ENCODE results near the gene EYS. TPM values are rescaled to one million over a fixed set of nuclear protein-coding genes. Genes with fewer than 3 reads are reported as not detected.

Gene EYS
- total RNA-seq, 2 donors from 2014 or later, result not detected

GRCh38 chr6:64712606-64713005, 994.4 kb downstream of the EYS start:
- Histone ChIP-seq H3K36me3 (no peaks in the 10 kb centered on the region), H3K4me1 (no peaks in the 10 kb centered on the region), H3K9me3 (no peaks in the 10 kb centered on the region), H3K27ac (no peak overlapping the region), H3K4me3 (no peak overlapping the region), H3K27me3 (no peaks in the 10 kb centered on the region)
- TF ChIP-seq, protein P1, sequence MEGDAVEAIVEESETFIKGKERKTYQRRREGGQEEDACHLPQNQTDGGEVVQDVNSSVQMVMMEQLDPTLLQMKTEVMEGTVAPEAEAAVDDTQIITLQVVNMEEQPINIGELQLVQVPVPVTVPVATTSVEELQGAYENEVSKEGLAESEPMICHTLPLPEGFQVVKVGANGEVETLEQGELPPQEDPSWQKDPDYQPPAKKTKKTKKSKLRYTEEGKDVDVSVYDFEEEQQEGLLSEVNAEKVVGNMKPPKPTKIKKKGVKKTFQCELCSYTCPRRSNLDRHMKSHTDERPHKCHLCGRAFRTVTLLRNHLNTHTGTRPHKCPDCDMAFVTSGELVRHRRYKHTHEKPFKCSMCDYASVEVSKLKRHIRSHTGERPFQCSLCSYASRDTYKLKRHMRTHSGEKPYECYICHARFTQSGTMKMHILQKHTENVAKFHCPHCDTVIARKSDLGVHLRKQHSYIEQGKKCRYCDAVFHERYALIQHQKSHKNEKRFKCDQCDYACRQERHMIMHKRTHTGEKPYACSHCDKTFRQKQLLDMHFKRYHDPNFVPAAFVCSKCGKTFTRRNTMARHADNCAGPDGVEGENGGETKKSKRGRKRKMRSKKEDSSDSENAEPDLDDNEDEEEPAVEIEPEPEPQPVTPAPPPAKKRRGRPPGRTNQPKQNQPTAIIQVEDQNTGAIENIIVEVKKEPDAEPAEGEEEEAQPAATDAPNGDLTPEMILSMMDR (IDR thresholded peaks at IDR 0.05), result no peak
- no peak for DNase-seq (ENCODE audit: low spot score)

- no peaks in the 10 kb centered on the region for H3K27me3 ChIP-seq
- no peak for DNase-seq (ENCODE audit: low spot score)
- TF ChIP-seq, protein P1 (IDR thresholded peaks at IDR 0.05), result no peak
- H3K27ac ChIP-seq, result no peak overlapping the region
- no peaks in the 10 kb centered on the region for H3K36me3 ChIP-seq
- no peaks in the 10 kb centered on the region for H3K4me1 ChIP-seq
- no peaks in the 10 kb centered on the region for H3K9me3 ChIP-seq
- no peak overlapping the region for H3K4me3 ChIP-seq
Observed at GRCh38 chr6:64703922-64704321, 1003.1 kb downstream of the EYS start.

GRCh38 chr6:64696053-64696452, 1011.0 kb downstream of the EYS start:
- TF ChIP-seq, protein P1 (IDR thresholded peaks at IDR 0.05), result no peak
- no peaks in the 10 kb centered on the region for H3K27me3 ChIP-seq
- no peaks in the 10 kb centered on the region for H3K36me3 ChIP-seq
- H3K4me3 ChIP-seq, result no peak overlapping the region
- H3K9me3 ChIP-seq, result peaks cover 0 to 29% of the 10 kb centered on the region in 2 donors
- H3K27ac ChIP-seq, result no peak overlapping the region
- DNase-seq (ENCODE audit: low spot score), result no peak
- H3K4me1 ChIP-seq, result no peaks in the 10 kb centered on the region

DNA sequence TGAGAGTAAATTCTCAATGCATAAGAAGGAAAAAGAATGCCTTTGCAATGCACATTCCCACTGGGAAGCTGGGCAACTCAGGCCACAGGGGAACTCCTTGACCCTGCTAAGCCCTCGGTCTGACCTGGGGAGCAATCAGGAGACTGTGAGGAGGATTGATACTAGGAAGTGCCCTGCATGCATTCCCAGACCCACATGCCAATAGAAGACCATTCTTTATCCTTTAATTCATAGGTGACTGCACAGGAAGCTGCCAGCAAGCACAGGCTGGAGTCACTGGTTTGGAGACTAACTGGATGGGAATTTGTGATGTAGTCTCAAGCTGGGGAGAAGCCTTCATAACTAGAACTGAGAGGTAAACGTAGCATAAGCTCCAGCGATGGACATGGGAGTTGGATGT, 1012.7 kb downstream of the EYS start:
- H3K9me3 ChIP-seq, result peaks cover 0 to 39% of the 10 kb centered on the region in 2 donors
- no peaks in the 10 kb centered on the region for H3K27me3 ChIP-seq
- H3K27ac ChIP-seq, result no peak overlapping the region
- no peaks in the 10 kb centered on the region for H3K36me3 ChIP-seq
- TF ChIP-seq, protein P1 (IDR thresholded peaks at IDR 0.05), result no peak
- no peaks in the 10 kb centered on the region for H3K4me1 ChIP-seq
- no peak overlapping the region for H3K4me3 ChIP-seq
- DNase-seq (ENCODE audit: low spot score), result no peak

DNA sequence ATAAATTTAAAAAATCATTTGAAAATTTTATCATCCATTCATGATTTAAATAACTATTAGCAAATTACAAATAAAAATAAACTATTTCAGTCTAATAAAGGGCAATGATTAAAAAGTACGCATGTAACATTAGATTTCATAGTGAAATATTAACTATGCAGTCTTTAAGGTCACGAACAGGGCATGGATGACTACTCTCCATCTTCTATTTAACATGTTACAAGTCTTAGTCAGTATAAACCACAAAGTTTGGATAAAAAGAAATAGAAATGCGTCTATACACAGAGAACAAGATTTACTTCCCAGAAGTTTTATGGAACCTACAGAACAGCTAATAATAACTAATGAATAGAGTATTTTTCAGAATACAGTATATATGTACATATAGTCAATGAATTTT, 1016.0 kb downstream of the EYS start:
- Histone ChIP-seq H3K4me3 (no peak overlapping the region), H3K27me3 (no peaks in the 10 kb centered on the region), H3K27ac (no peak overlapping the region), H3K9me3 (peaks cover 0 to 21% of the 10 kb centered on the region in 2 donors), H3K4me1 (no peaks in the 10 kb centered on the region), H3K36me3 (no peaks in the 10 kb centered on the region)
- DNase-seq (ENCODE audit: low spot score), result no peak
- TF ChIP-seq, protein P1 (IDR thresholded peaks at IDR 0.05), result no peak

DNA sequence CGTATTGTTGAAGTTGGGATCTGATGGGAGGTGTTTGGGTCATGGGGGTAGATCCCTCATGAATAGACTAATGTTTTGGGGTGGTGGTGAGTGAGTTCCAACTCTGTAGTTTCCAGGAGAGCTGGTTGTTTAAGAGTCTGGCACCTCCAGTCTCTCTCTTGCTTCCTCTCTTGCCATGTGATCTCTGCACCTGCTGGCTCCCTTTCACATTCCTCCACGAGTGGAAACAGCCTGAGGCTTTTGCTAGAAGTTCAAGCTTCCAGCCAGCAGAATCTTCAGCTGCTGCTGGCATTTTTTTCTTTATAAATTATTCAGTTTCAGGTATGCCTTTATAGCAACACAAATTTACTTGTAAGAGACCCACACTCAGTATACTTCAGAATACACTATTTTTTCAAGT, 1021.6 kb downstream of the EYS start:
- H3K36me3 ChIP-seq, result no peaks in the 10 kb centered on the region
- TF ChIP-seq, protein P1 (IDR thresholded peaks at IDR 0.05), result no peak
- no peak overlapping the region for H3K4me3 ChIP-seq
- DNase-seq (ENCODE audit: low spot score), result no peak
- no peak overlapping the region for H3K27ac ChIP-seq
- H3K9me3 ChIP-seq, result peaks cover 0 to 3% of the 10 kb centered on the region in 2 donors
- no peaks in the 10 kb centered on the region for H3K27me3 ChIP-seq
- H3K4me1 ChIP-seq, result no peaks in the 10 kb centered on the region

Measured in right atrium auricular region (tissue), 2 donors.